Left colon (tissue), 2 donors: ENCODE data around the gene SLC35F5. TPM values are rescaled to one million over a fixed set of nuclear protein-coding genes. Genes with fewer than 3 reads are reported as not detected.
"Not testable (repeated sequence)": the region's sequence is repeated elsewhere in the genome, so short reads cannot be mapped to it uniquely, and the experiment has no call there.

Experiments used
- ATAC-seq: fragments of 200-7000 bp; cut with Tn5 transposase; one replicate; pipeline ENCODE4 v1.9.1; 2020; ENCODE audit warnings: mild to moderate bottlenecking, moderate library complexity
- DNase-seq, 2 donors: peaks; one replicate each; pipeline ENCODE4 v3.0.0-alpha.2; 2020
- intact Hi-C, 2 donors: fragments of 100-400 bp; cut with DNase I in 1 of 2; cut with micrococcal nuclease in 1 of 2; formaldehyde crosslinking; loops; one replicate each; pipeline versions ENCODE4 v1.11.2 to v1.14.0; 2022; cut with DNase I, micrococcal nuclease
- microRNA-seq, 2 donors: library from miRNA; unstranded; fragments of <30 nt; microRNA quantifications; one replicate each; pipeline versions ENCODE4 v1.1.0 to v1.2.0, GENCODE V29; 2020
- total RNA-seq, 2 donors: library from RNA; stranded (reverse); fragmentation: NEBNext Ultra II Directional; extraction: Animal tissue kit (Norgen Biotek cat#: 25700); gene quantifications; one replicate each; pipeline ENCODE4 v1.2.1, GENCODE V29; 2021
- donor health status: DM: no; HTN: no; CAD: no.
- donor health status: DM: yes; HTN: yes; CAD: no.

SLC35F5 gene
- total RNA-seq, 2 donors from 2014 or later: 130 to 132 TPM

DNA sequence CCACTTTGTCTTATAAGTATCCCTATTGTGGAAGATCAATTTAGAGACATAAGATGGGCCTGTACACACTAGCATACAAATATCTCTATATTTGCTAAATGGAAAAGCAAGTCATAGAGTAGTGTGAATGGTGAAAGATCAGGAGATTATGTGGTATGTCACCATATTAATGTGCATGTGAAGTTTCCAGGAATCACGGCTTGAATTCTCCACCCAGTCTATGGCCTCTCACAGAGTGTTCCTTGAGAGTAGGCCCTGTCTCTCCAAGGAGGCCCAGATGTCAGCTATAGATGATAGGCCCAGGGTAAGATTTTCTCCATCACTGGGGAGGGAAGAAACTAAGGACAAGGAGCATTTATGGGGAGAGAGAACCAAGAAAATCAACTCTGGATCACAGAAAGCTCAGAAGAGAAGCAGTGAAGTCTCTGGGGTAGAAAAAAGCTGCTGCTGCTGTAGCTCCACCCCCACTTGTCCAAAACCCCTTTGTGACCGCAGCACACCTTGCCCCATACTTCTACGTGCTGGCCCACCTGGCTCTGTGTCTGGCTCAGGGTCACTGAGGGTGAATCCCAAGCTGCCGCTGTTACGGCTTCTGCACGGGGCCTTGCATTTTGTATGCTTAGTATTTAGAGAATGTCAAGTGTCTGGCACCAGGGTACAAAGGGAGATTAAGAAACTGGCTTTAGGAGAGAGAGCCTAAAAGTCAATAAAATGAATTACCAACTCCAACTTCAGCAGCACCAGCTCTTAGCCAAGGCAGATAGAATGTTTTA, 91.5 kb downstream of the SLC35F5 start:
- ATAC-seq, intact Hi-C loops, DNase-seq: not testable (repeated sequence)

DNA sequence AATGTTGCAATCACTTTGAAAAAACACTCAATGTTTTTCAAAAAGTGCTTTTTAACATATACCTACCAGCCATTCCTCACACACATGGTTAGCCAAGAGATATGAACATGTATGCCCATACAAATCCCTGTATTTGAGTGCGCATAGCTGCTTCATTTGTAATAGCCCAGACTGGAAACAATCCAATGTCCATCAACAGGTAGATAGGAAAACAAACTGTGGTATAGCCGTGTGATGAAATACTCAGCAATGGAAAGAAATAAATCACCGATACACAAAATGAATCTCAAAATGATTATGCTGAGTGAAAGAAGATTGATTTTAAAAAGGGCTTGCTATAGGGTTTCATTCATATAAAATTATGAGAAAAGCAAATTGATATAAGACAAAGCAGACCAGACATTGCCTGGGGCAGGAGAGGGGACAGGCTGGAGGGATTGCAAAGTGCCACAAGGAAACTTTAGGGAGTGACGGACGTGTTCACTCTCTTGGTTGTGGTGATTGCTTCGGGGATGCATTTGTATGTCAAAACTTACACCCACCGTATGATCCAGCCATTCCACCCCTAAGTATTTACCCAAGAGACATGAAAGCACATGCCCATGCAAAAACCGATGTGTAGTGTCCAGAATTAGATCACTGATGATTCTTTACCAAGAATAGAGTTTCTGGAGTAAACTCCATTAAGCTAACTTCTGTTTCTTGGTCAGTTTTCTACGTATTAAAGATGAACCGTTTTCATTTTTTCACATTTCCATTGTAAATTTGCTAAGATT, 93.0 kb downstream of the SLC35F5 start:
- intact Hi-C loops, DNase-seq, ATAC-seq: not testable (repeated sequence)

Small RNA genes lying within 50 kb of the gene (microRNA-seq; reads per million reads assigned to microRNA genes)
- gene MIR4782: 0 reads per million in 2 donors

Other genes starting within 250 kb of the SLC35F5 start
- gene RABL2A, start 129.4 kb downstream of the SLC35F5 start, total RNA-seq: 10 to 100 TPM; 17.6 to 19.0 TPM
- gene ACTR3, start 133.4 kb upstream of the SLC35F5 start, total RNA-seq: 100 to 1,000 TPM; 252 to 276 TPM